ENCODE data around the gene SOX1.

- no peak for TF ChIP-seq CTCF (tag by site-specific recombination; IDR thresholded peaks at IDR 0.05)
- no peak for TF ChIP-seq ATF2 (tag by site-specific recombination; IDR thresholded peaks at IDR 0.05; ENCODE audit: low read depth)
- no peak for TF ChIP-seq ZNF830 (tag by site-specific recombination; IDR thresholded peaks at IDR 0.05; ENCODE audit: low read depth)
- no peak for TF ChIP-seq ZNF639 (tag by site-specific recombination; IDR thresholded peaks at IDR 0.05)
- no peak for TF ChIP-seq BCL11A (tag by site-specific recombination; IDR thresholded peaks at IDR 0.05; ENCODE audit: low read depth)
- no peak for TF ChIP-seq ZNF558 (tag by site-specific recombination; IDR thresholded peaks at IDR 0.05)
- no peak for TF ChIP-seq ZNF138 (tag by site-specific recombination; IDR thresholded peaks at IDR 0.05; ENCODE audit: borderline replicate concordance)
- no peak for TF ChIP-seq ZNF580 (tag by site-specific recombination; IDR thresholded peaks at IDR 0.05)
- no peak for TF ChIP-seq ZSCAN4 (tag by site-specific recombination; IDR thresholded peaks at IDR 0.05)
- TF ChIP-seq ZBTB44 (tag by site-specific recombination; IDR thresholded peaks at IDR 0.05), result no peak
- no peak for TF ChIP-seq PRDM4 (tag by site-specific recombination; IDR thresholded peaks at IDR 0.05)
- TF ChIP-seq ZNF549 (tag by site-specific recombination; IDR thresholded peaks at IDR 0.05), result no peak
- no peak for TF ChIP-seq ZNF10 (tag by site-specific recombination; IDR thresholded peaks at IDR 0.05)
Observed at GRCh38 chr13:112057439-112057735, 9.6 kb upstream of the SOX1 start.
